ENCODE measurements around the gene MCUB. TPM values are rescaled to one million over a fixed set of nuclear protein-coding genes. Genes with fewer than 3 reads are reported as not detected.

MCUB gene
- total and polyA plus RNA-seq, 12 donors, result 1.2 to 28.5 (median 5.0) TPM

GRCh38 chr4:109572154-109572553, 12.1 kb downstream of the MCUB start:
- H3K4me3 ChIP-seq, result no peak overlapping the region

GRCh38 chr4:109574443-109574850, 14.4 kb downstream of the MCUB start:
- intact Hi-C loops (cut with DNase I), result no loop called here
- no peak overlapping the region for H3K27ac ChIP-seq
- TF ChIP-seq CTCF (IDR thresholded peaks at IDR 0.05) (peak in 1 of 6 experiments; percentile 7), POLR2A (IDR thresholded peaks at IDR 0.05) (no peak)
- WGBS, 4 donors, result 65 to 69% (median 67%) methylated on average over 6 of the region's 6 CpGs
- no peaks in the 10 kb centered on the region for H3K27me3 ChIP-seq
- H3K36me3 ChIP-seq (replicated peaks in 1 of 2), result no peaks in the 10 kb centered on the region
- no peak overlapping the region for H3K4me3 ChIP-seq
- DNase-seq, result no peak
- no peaks in the 10 kb centered on the region for H3K9me3 ChIP-seq (replicated peaks in 1 of 3)
- H3K4me1 ChIP-seq (replicated peaks in 1 of 2), result no peaks in the 10 kb centered on the region

More at GRCh38 chr4:109572154-109572553, 12.1 kb downstream of the MCUB start:
- 87 to 95% (median 91%) methylated on average over 3 of the region's 3 CpGs for WGBS, 4 donors
- DNase-seq, result no peak
- H3K27me3 ChIP-seq, result no peaks in the 10 kb centered on the region
- H3K36me3 ChIP-seq (replicated peaks in 1 of 2), result no peaks in the 10 kb centered on the region
- H3K4me1 ChIP-seq (replicated peaks in 1 of 2), result no peaks in the 10 kb centered on the region
- TF ChIP-seq CTCF (IDR thresholded peaks at IDR 0.05) (no peak), POLR2A (IDR thresholded peaks at IDR 0.05) (no peak)
- no peaks in the 10 kb centered on the region for H3K9me3 ChIP-seq (replicated peaks in 1 of 3)
- intact Hi-C loops (cut with DNase I), result no loop called here
- no peak overlapping the region for H3K27ac ChIP-seq

DNA sequence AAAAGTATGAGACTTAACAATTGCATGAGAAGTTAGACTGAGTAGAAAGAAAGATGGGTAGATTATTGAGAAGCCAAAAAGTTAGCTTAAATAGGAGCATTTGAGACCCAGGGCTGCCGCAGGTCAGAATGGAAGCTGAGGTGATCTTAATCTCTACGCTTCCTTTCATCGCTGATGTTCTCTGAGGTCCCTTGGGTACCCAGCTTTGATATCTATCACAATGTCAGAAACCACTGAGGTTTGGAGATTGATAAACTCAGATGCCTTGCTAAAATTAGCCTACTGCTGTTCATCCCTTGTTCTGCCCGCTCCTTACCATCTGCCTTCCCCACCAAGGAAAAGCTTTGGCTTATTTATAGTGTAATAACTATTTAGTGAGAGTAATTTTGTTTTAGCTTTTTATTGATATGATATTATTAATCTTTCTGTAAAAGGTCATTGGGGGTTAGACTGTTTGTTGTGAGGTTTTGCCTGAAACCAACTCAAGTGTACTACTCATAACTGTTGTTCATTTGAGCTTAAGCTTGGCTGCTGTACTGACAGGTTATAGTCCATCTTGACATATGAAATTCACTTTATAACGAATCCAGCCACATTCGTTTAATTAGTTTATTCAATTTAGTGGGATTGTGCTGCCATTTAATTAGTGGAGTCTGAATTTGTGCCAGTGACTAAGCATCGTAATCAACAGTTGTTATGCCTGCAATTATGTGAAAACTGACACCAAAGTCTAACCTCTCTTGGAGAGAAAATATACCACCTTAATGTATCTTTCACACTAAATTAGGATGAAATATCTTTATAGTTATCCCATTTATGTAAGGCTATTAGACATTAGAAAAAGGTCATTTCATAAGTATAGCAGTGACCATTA, 15.1 kb downstream of the MCUB start:
- H3K27ac ChIP-seq, result no peak overlapping the region
- H3K9me3 ChIP-seq (replicated peaks in 1 of 3), result no peaks in the 10 kb centered on the region
- H3K27me3 ChIP-seq, result no peaks in the 10 kb centered on the region
- TF ChIP-seq CTCF (IDR thresholded peaks at IDR 0.05) (no peak), POLR2A (IDR thresholded peaks at IDR 0.05) (no peak)
- H3K36me3 ChIP-seq (replicated peaks in 1 of 2), result no peaks in the 10 kb centered on the region
- intact Hi-C loops (cut with DNase I), result no loop called here
- 86 to 88% (median 87%) methylated on average over 7 of the region's 7 CpGs for WGBS, 4 donors
- no peak for DNase-seq
- H3K4me3 ChIP-seq, result no peak overlapping the region
- H3K4me1 ChIP-seq (replicated peaks in 1 of 2), result no peaks in the 10 kb centered on the region

GRCh38 chr4:109576462-109576861, 16.4 kb downstream of the MCUB start:
- Histone ChIP-seq H3K4me3 (no peak overlapping the region), H3K9me3 (replicated peaks in 1 of 3) (no peaks in the 10 kb centered on the region), H3K27ac (no peak overlapping the region), H3K27me3 (no peaks in the 10 kb centered on the region), H3K36me3 (replicated peaks in 1 of 2) (no peaks in the 10 kb centered on the region), H3K4me1 (replicated peaks in 1 of 2) (no peaks in the 10 kb centered on the region)
- intact Hi-C loops (cut with DNase I), result no loop called here
- peak in 1 of 7 donors; percentile 61 for DNase-seq
- TF ChIP-seq POLR2A (IDR thresholded peaks at IDR 0.05) (no peak), CTCF (IDR thresholded peaks at IDR 0.05) (no peak)
- WGBS, 4 donors, result 66 to 76% (median 70%) methylated on average over 2 of the region's 2 CpGs

Data from adrenal gland (tissue), 12 donors.